ENCODE measurements around the gene FDCSP. TPM values are rescaled to one million over a fixed set of nuclear protein-coding genes. Genes with fewer than 3 reads are reported as not detected.

FDCSP gene
- total RNA-seq, 1 donor from 2014 or later, result not detected

- H4K20me1 ChIP-seq (ENCODE audit: low read depth), result no peaks in the 10 kb centered on the region
- H3F3A ChIP-seq (ENCODE audit: low read depth), result no peaks in the 10 kb centered on the region
- H3K4me3 ChIP-seq, result no peak overlapping the region
- H3K9ac ChIP-seq, result no peak overlapping the region
- TF ChIP-seq EZH2phosphoT487 (IDR thresholded peaks at IDR 0.05), result no peak
- Mint-ChIP-seq H3K4me1 (peaks cover 2% of the 10 kb centered on the region), H3K27me3 (ENCODE audit: insufficient read depth, low read depth) (no peaks in the 10 kb centered on the region), H3K27ac (no peak overlapping the region), H3K36me3 (no peaks in the 10 kb centered on the region), H3K4me3 (no peak overlapping the region), H3K9me3 (no peaks in the 10 kb centered on the region)
- no peak overlapping the region for H3K27ac ChIP-seq
- H2AFZ ChIP-seq (replicated peaks), result no peak overlapping the region
- H3K9me3 ChIP-seq (ENCODE audit: low read depth), result no peaks in the 10 kb centered on the region
- DNase-seq (ENCODE audit: low spot score), result no peak
- H3K27me3 ChIP-seq, result no peaks in the 10 kb centered on the region
- peaks cover 3% of the 10 kb centered on the region for H3K4me1 ChIP-seq
- no peaks in the 10 kb centered on the region for H3K36me3 ChIP-seq
- H3K4me2 ChIP-seq, result no peak overlapping the region
- H3K79me2 ChIP-seq (ENCODE audit: low read depth), result no peaks in the 10 kb centered on the region
Observed at GRCh38 chr4:70243091-70243490, 17.2 kb downstream of the FDCSP start.

- TF ChIP-seq CTCF (IDR thresholded peaks at IDR 0.05), result no peak
- no peak for TF ChIP-seq EZH2phosphoT487 (IDR thresholded peaks at IDR 0.05)
- TF ChIP-seq EZH2 (IDR thresholded peaks at IDR 0.05), result no peak
- Mint-ChIP-seq H3K9me3 (no peaks in the 10 kb centered on the region), H3K27ac (no peak overlapping the region), H3K27me3 (ENCODE audit: insufficient read depth, low read depth) (peaks cover 4% of the 10 kb centered on the region), H3K4me1 (no peaks in the 10 kb centered on the region), H3K36me3 (no peaks in the 10 kb centered on the region), H3K4me3 (no peak overlapping the region)
- no peak overlapping the region for H3K27ac ChIP-seq
- no peaks in the 10 kb centered on the region for H3F3A ChIP-seq (ENCODE audit: low read depth)
- no peak for DNase-seq (ENCODE audit: low spot score)
- no peaks in the 10 kb centered on the region for H3K9me3 ChIP-seq (ENCODE audit: low read depth)
- no peak overlapping the region for H3K4me3 ChIP-seq
- H3K4me2 ChIP-seq, result no peak overlapping the region
- no peaks in the 10 kb centered on the region for H3K27me3 ChIP-seq
- H4K20me1 ChIP-seq (ENCODE audit: low read depth), result no peaks in the 10 kb centered on the region
- H3K4me1 ChIP-seq, result no peaks in the 10 kb centered on the region
- H3K9ac ChIP-seq, result no peak overlapping the region
- H2AFZ ChIP-seq (replicated peaks), result peak overlapping the region; percentile 50
- H3K79me2 ChIP-seq (ENCODE audit: low read depth), result no peaks in the 10 kb centered on the region
- H3K36me3 ChIP-seq, result no peaks in the 10 kb centered on the region
Observed at GRCh38 chr4:70251250-70251944, 25.5 kb downstream of the FDCSP start.

- H3K36me3 ChIP-seq, result no peaks in the 10 kb centered on the region
- no peak for DNase-seq (ENCODE audit: low spot score)
- H3K27me3 ChIP-seq, result no peaks in the 10 kb centered on the region
- H3K27ac ChIP-seq, result no peak overlapping the region
- no peaks in the 10 kb centered on the region for H3K9me3 Mint-ChIP-seq
- H3K4me3 Mint-ChIP-seq, result no peak overlapping the region
- no peaks in the 10 kb centered on the region for H3K79me2 ChIP-seq (ENCODE audit: low read depth)
- no peaks in the 10 kb centered on the region for H3K4me1 Mint-ChIP-seq
- no peaks in the 10 kb centered on the region for H3F3A ChIP-seq (ENCODE audit: low read depth)
- H2AFZ ChIP-seq (replicated peaks), result no peak overlapping the region
- no peaks in the 10 kb centered on the region for H3K4me1 ChIP-seq
- no peaks in the 10 kb centered on the region for H3K9me3 ChIP-seq (ENCODE audit: low read depth)
- no peaks in the 10 kb centered on the region for H4K20me1 ChIP-seq (ENCODE audit: low read depth)
- no peaks in the 10 kb centered on the region for H3K36me3 Mint-ChIP-seq
- H3K27me3 Mint-ChIP-seq (ENCODE audit: insufficient read depth, low read depth), result peaks cover 4% of the 10 kb centered on the region
- H3K27ac Mint-ChIP-seq, result no peak overlapping the region
- TF ChIP-seq EZH2 (IDR thresholded peaks at IDR 0.05) (no peak), CTCF (IDR thresholded peaks at IDR 0.05) (no peak), EZH2phosphoT487 (IDR thresholded peaks at IDR 0.05) (no peak)
- no peak overlapping the region for H3K4me2 ChIP-seq
- no peak overlapping the region for H3K4me3 ChIP-seq
- H3K9ac ChIP-seq, result no peak overlapping the region
Observed at GRCh38 chr4:70251945-70252277, 26.0 kb downstream of the FDCSP start.

- H3K4me3 Mint-ChIP-seq, result no peak overlapping the region
- no peaks in the 10 kb centered on the region for H3K36me3 ChIP-seq
- H3K36me3 Mint-ChIP-seq, result no peaks in the 10 kb centered on the region
- H3K9ac ChIP-seq, result no peak overlapping the region
- H3K27ac ChIP-seq, result no peak overlapping the region
- no peaks in the 10 kb centered on the region for H3K4me1 ChIP-seq
- H3K4me1 Mint-ChIP-seq, result no peaks in the 10 kb centered on the region
- no peak overlapping the region for H3K4me2 ChIP-seq
- no peaks in the 10 kb centered on the region for H3K27me3 ChIP-seq
- no peaks in the 10 kb centered on the region for H3F3A ChIP-seq (ENCODE audit: low read depth)
- no peak overlapping the region for H3K4me3 ChIP-seq
- no peak overlapping the region for H3K27ac Mint-ChIP-seq
- no peaks in the 10 kb centered on the region for H3K9me3 ChIP-seq (ENCODE audit: low read depth)
- DNase-seq (ENCODE audit: low spot score), result peak; percentile 12
- H4K20me1 ChIP-seq (ENCODE audit: low read depth), result no peaks in the 10 kb centered on the region
- no peaks in the 10 kb centered on the region for H3K79me2 ChIP-seq (ENCODE audit: low read depth)
- no peak overlapping the region for H2AFZ ChIP-seq (replicated peaks)
- H3K9me3 Mint-ChIP-seq, result no peaks in the 10 kb centered on the region
- no peaks in the 10 kb centered on the region for H3K27me3 Mint-ChIP-seq (ENCODE audit: insufficient read depth, low read depth)
- TF ChIP-seq EZH2phosphoT487 (IDR thresholded peaks at IDR 0.05) (no peak), CTCF (IDR thresholded peaks at IDR 0.05) (peak; percentile 43)
Observed at GRCh38 chr4:70269674-70270073, 43.8 kb downstream of the FDCSP start.

Measured in neural progenitor cell (in vitro differentiated cells).